ENCODE measurements around the gene NPLOC4. TPM values are rescaled to one million over a fixed set of nuclear protein-coding genes. Genes with fewer than 3 reads are reported as not detected.
A peak's percentile ranks its signal among the peaks of the same experiment; 100 is the strongest.

NPLOC4 gene
- total RNA-seq, 1 experiment from 2014 or later = 32.4 TPM

GRCh38 chr17:81511554-81511803 is 125.4 kb downstream of the NPLOC4 start:
- Histone ChIP-seq H3K4me2 (ENCODE audit: low read depth, low read length, poor library complexity, severe bottlenecking) (peak overlapping the region; percentile 84), H3K4me3 (ENCODE audit: low read length) (peak overlapping the region; percentile 82), H3K9ac (ENCODE audit: low read length) (peak overlapping the region; percentile 96), H4K20me1 (ENCODE audit: insufficient read depth, low read depth, low read length) (peaks cover 27% of the 10 kb centered on the region), H3K27ac (ENCODE audit: low read length) (peak overlapping the region; percentile 78), H3K9me3 (ENCODE audit: low read length) (no peaks in the 10 kb centered on the region), H2AFZ (ENCODE audit: low read length) (no peak overlapping the region), H3K27me3 (ENCODE audit: low read length) (no peaks in the 10 kb centered on the region), H3K9me2 (replicated peaks; ENCODE audit: insufficient read depth, low read length) (no peaks in the 10 kb centered on the region), H3K36me3 (ENCODE audit: insufficient read depth, low read length) (peaks cover 27% of the 10 kb centered on the region), H3K4me1 (ENCODE audit: low read length) (peaks cover 45% of the 10 kb centered on the region), H3K79me2 (ENCODE audit: low read length) (peaks cover 11% of the 10 kb centered on the region)
- peak; percentile 66 for DNase-seq

GRCh38 chr17:81510785-81511553 is 125.9 kb downstream of the NPLOC4 start:
- Histone ChIP-seq H3K9me3 (ENCODE audit: low read length) (no peaks in the 10 kb centered on the region), H3K4me3 (ENCODE audit: low read length) (peak overlapping the region; percentile 82), H3K79me2 (ENCODE audit: low read length) (peaks cover 11% of the 10 kb centered on the region)

DNA sequence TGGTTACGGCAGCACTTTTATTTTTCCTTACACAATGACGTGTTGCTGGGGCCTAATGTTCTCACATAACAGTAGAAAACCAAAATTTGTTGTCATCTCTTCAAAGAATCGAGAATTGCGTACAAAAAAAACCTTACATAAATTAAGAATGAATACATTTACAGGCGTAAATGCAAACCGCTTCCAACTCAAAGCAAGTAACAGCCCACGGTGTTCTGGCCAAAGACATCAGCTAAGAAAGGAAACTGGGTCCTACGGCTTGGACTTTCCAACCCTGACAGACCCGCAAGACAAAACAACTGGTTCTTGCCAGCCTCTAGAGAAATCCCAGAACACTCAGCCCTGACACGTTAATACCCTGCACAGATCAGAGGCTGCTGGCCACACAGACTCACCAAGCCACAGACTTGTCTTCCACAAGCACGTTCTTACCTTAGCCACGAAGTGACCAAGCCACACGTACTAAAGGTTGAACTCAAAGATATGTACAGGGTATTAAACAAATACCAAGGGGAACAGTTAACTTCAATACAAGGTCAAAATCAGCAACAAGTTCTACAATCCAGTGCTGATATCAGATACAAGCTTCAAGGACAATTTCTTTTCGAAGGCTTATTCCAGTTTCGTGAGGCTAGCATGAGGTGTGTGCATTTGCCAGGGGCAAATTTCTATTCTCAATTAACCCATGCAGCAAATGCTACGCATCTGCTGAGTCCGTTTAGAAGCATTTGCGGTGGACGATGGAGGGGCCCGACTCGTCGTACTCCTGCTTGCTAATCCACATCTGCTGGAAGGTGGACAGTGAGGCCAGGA is 126.7 kb downstream of the NPLOC4 start:
- Histone ChIP-seq H3K4me2 (ENCODE audit: low read depth, low read length, poor library complexity, severe bottlenecking) (peak overlapping the region; percentile 84), H3K9me3 (ENCODE audit: low read length) (no peaks in the 10 kb centered on the region), H3K36me3 (ENCODE audit: insufficient read depth, low read length) (peaks cover 27% of the 10 kb centered on the region), H3K4me3 (ENCODE audit: low read length) (peak overlapping the region; percentile 82), H3K27me3 (ENCODE audit: low read length) (no peaks in the 10 kb centered on the region), H3K9ac (ENCODE audit: low read length) (peak overlapping the region; percentile 96), H3K27ac (ENCODE audit: low read length) (peak overlapping the region; percentile 78; the same call in 1 of the 2 replicates), H3K9me2 (replicated peaks; ENCODE audit: insufficient read depth, low read length) (no peaks in the 10 kb centered on the region), H2AFZ (ENCODE audit: low read length) (no peak overlapping the region), H3K79me2 (ENCODE audit: low read length) (peaks cover 11% of the 10 kb centered on the region), H3K4me1 (ENCODE audit: low read length) (peaks cover 33% of the 10 kb centered on the region), H4K20me1 (ENCODE audit: insufficient read depth, low read depth, low read length) (peaks cover 24% of the 10 kb centered on the region)
- peak; percentile 61 for DNase-seq

More at GRCh38 chr17:81510785-81511553, 125.9 kb downstream of the NPLOC4 start:
- peak; percentile 48 for DNase-seq
- Histone ChIP-seq H3K36me3 (ENCODE audit: insufficient read depth, low read length) (peaks cover 27% of the 10 kb centered on the region), H4K20me1 (ENCODE audit: insufficient read depth, low read depth, low read length) (peaks cover 24% of the 10 kb centered on the region), H3K27me3 (ENCODE audit: low read length) (no peaks in the 10 kb centered on the region), H3K27ac (ENCODE audit: low read length) (peak overlapping the region; percentile 78), H3K9me2 (replicated peaks; ENCODE audit: insufficient read depth, low read length) (no peaks in the 10 kb centered on the region), H3K9ac (ENCODE audit: low read length) (peak overlapping the region; percentile 96), H3K4me2 (ENCODE audit: low read depth, low read length, poor library complexity, severe bottlenecking) (peak overlapping the region; percentile 84), H3K4me1 (ENCODE audit: low read length) (peaks cover 40% of the 10 kb centered on the region), H2AFZ (ENCODE audit: low read length) (no peak overlapping the region)

DNA sequence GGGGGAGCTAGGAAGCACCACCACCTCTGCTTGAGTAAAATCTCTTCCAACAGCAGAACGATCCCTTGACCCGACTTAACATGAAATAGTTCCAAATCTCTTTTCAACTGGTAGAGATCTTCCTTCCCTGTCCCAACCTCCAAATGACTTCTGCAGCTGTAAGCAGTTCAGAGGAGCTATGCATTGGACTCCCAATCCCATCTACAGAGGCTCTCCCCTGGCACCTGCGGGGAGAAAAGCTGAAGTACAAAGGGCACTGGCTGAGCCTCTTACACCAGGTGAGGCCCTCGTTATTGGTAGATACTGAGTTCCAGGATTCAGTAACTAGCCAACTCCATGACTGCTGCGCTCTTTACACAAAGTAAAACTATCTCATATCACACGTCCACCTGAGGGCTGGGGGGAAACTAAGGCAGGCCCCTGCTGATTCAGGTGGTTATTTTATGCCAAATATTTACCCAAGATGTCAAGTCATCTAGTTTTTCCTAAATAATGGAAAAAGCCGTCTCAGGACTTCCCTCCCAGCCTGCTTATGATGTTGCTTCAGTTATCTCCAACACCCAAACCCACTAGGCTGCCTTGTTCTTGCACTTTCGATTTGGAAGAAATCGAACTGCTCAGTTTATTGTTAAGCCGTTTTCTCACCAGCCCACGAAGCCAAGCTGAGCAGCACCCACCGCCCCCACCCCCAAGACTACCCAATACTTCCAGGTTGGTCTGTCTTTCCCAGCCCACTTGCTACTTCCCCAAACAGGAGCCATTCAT is 127.5 kb downstream of the NPLOC4 start:
- peak; percentile 79 for DNase-seq

GRCh38 chr17:81508639-81509206 is 128.2 kb downstream of the NPLOC4 start:
- Histone ChIP-seq H3K9ac (ENCODE audit: low read length) (no peak overlapping the region), H3K27me3 (ENCODE audit: low read length) (no peaks in the 10 kb centered on the region), H3K36me3 (ENCODE audit: insufficient read depth, low read length) (peaks cover 27% of the 10 kb centered on the region), H3K4me2 (ENCODE audit: low read depth, low read length, poor library complexity, severe bottlenecking) (no peak overlapping the region), H3K4me3 (ENCODE audit: low read length) (no peak overlapping the region), H3K79me2 (ENCODE audit: low read length) (peaks cover 11% of the 10 kb centered on the region), H3K4me1 (ENCODE audit: low read length) (peaks cover 26% of the 10 kb centered on the region), H3K27ac (ENCODE audit: low read length) (no peak overlapping the region), H3K9me3 (ENCODE audit: low read length) (no peaks in the 10 kb centered on the region), H4K20me1 (ENCODE audit: insufficient read depth, low read depth, low read length) (peaks cover 24% of the 10 kb centered on the region), H2AFZ (ENCODE audit: low read length) (no peak overlapping the region), H3K9me2 (replicated peaks; ENCODE audit: insufficient read depth, low read length) (no peaks in the 10 kb centered on the region)
- peak; percentile 81 for DNase-seq

More for the DNA sequence above, 127.5 kb downstream of the NPLOC4 start:
- H4K20me1 ChIP-seq (ENCODE audit: insufficient read depth, low read depth, low read length) = peaks cover 24% of the 10 kb centered on the region
- H3K36me3 ChIP-seq (ENCODE audit: insufficient read depth, low read length) = peaks cover 27% of the 10 kb centered on the region
- peaks cover 11% of the 10 kb centered on the region for H3K79me2 ChIP-seq (ENCODE audit: low read length)
- H3K9me3 ChIP-seq (ENCODE audit: low read length) = no peaks in the 10 kb centered on the region
- no peak overlapping the region for H3K27ac ChIP-seq (ENCODE audit: low read length)
- peaks cover 32% of the 10 kb centered on the region for H3K4me1 ChIP-seq (ENCODE audit: low read length)
- H3K9ac ChIP-seq (ENCODE audit: low read length) = no peak overlapping the region
- H3K27me3 ChIP-seq (ENCODE audit: low read length) = no peaks in the 10 kb centered on the region
- H3K4me3 ChIP-seq (ENCODE audit: low read length) = peak overlapping the region; percentile 82; the same call in 1 of the 2 replicates
- H2AFZ ChIP-seq (ENCODE audit: low read length) = no peak overlapping the region
- peak overlapping the region; percentile 84 for H3K4me2 ChIP-seq (ENCODE audit: low read depth, low read length, poor library complexity, severe bottlenecking)
- H3K9me2 ChIP-seq (replicated peaks; ENCODE audit: insufficient read depth, low read length) = no peaks in the 10 kb centered on the region

Small RNAs within 50 kb of the gene (small RNA-seq; reads per million reads assigned to genes)
- gene RF00019 = not detected

Other genes starting within 250 kb of the NPLOC4 start
- not detected in 2 replicates for gene BAHCC1, start 241.7 kb downstream of the NPLOC4 start, total RNA-seq (2014; rRNA removed; shearing (Covaris generic); ENCODE audit: low replicate concordance)
- gene ACTG1, start 124.3 kb downstream of the NPLOC4 start, total RNA-seq (2014; rRNA removed; shearing (Covaris generic); ENCODE audit: low replicate concordance) = 2,634 and 2,913 TPM in 2 replicates
- gene FSCN2, start 108.7 kb downstream of the NPLOC4 start, total RNA-seq (2014; rRNA removed; shearing (Covaris generic); ENCODE audit: low replicate concordance) = 0.63 and 1.2 TPM in 2 replicates
- gene FAAP100, start 84.8 kb downstream of the NPLOC4 start, total RNA-seq (2014; rRNA removed; shearing (Covaris generic); ENCODE audit: low replicate concordance) = 14.8 and 30.9 TPM in 2 replicates
- 1.5 and 1.7 TPM in 2 replicates for gene TSPAN10, start 84 bp upstream of the NPLOC4 start, total RNA-seq (2014; rRNA removed; shearing (Covaris generic); ENCODE audit: low replicate concordance)
- gene PDE6G, start 19.4 kb upstream of the NPLOC4 start, total RNA-seq (2014; rRNA removed; shearing (Covaris generic); ENCODE audit: low replicate concordance) = 1.6 and 2.7 TPM in 2 replicates
- 78.7 and 122 TPM in 2 replicates for gene OXLD1, start 29.5 kb upstream of the NPLOC4 start, total RNA-seq (2014; rRNA removed; shearing (Covaris generic); ENCODE audit: low replicate concordance)
- gene CCDC137, start 29.6 kb upstream of the NPLOC4 start, total RNA-seq (2014; rRNA removed; shearing (Covaris generic); ENCODE audit: low replicate concordance) = 8.1 and 31.9 TPM in 2 replicates
- 22.4 and 40.7 TPM in 2 replicates for gene ARL16, start 46.7 kb upstream of the NPLOC4 start, total RNA-seq (2014; rRNA removed; shearing (Covaris generic); ENCODE audit: low replicate concordance)
- gene HGS, start 46.9 kb upstream of the NPLOC4 start, total RNA-seq (2014; rRNA removed; shearing (Covaris generic); ENCODE audit: low replicate concordance) = 57.2 and 90.1 TPM in 2 replicates
- 13.6 and 39.8 TPM in 2 replicates for gene MRPL12, start 66.3 kb upstream of the NPLOC4 start, total RNA-seq (2014; rRNA removed; shearing (Covaris generic); ENCODE audit: low replicate concordance)
- gene SLC25A10, start 75.2 kb upstream of the NPLOC4 start, total RNA-seq (2014; rRNA removed; shearing (Covaris generic); ENCODE audit: low replicate concordance) = 8.6 and 15.0 TPM in 2 replicates
- gene GCGR, start 167.0 kb upstream of the NPLOC4 start, total RNA-seq (2014; rRNA removed; shearing (Covaris generic); ENCODE audit: low replicate concordance) = not detected in 2 replicates
- 55.9 and 99.9 TPM in 2 replicates for gene MCRIP1, start 196.2 kb upstream of the NPLOC4 start, total RNA-seq (2014; rRNA removed; shearing (Covaris generic); ENCODE audit: low replicate concordance)
- 0.25 TPM in 1 of 2 replicates, not detected in the other for gene PPP1R27, start 197.9 kb upstream of the NPLOC4 start, total RNA-seq (2014; rRNA removed; shearing (Covaris generic); ENCODE audit: low replicate concordance)
- gene P4HB, start 223.4 kb upstream of the NPLOC4 start, total RNA-seq (2014; rRNA removed; shearing (Covaris generic); ENCODE audit: low replicate concordance) = 175 and 263 TPM in 2 replicates
- gene ARHGDIA, start 234.2 kb upstream of the NPLOC4 start, total RNA-seq (2014; rRNA removed; shearing (Covaris generic); ENCODE audit: low replicate concordance) = 68.5 and 119 TPM in 2 replicates